Spinal cord (tissue), 10 donors: ENCODE data around the gene ZSCAN1. TPM values are rescaled to one million over a fixed set of nuclear protein-coding genes. Genes with fewer than 3 reads are reported as not detected.

ENCODE experiments used
- DNase-seq, 6 donors: peaks; one replicate each; pipeline versions ENCODE4 v3.0.0 to v3.0.0-alpha.2; 2013 to 2015; ENCODE audit warnings: low spot score in 6 of 6, low read depth in 4 of 6
- H3K27ac ChIP-seq: one replicate; pipeline ENCODE4 v1.5.1; 2013; ENCODE audit warnings: low read depth, low read length, control low read depth
- H3K27me3 ChIP-seq: one replicate; pipeline ENCODE4 v1.6.1; 2013; ENCODE audit warnings: low read length; ENCODE audit not compliant: control insufficient read depth, insufficient read depth
- H3K36me3 ChIP-seq: one replicate; pipeline ENCODE4 v1.6.1; 2013; ENCODE audit warnings: low read length; ENCODE audit not compliant: control insufficient read depth, insufficient read depth
- H3K4me1 ChIP-seq: one replicate; pipeline ENCODE4 v1.6.1; 2013; ENCODE audit warnings: low read length; ENCODE audit not compliant: control insufficient read depth, insufficient read depth
- H3K4me3 ChIP-seq: one replicate; pipeline ENCODE4 v1.5.1; 2013; ENCODE audit warnings: low read depth, low read length, control low read depth
- H3K9me3 ChIP-seq: one replicate; pipeline ENCODE4 v1.6.1; 2013; ENCODE audit warnings: low read length; ENCODE audit not compliant: control insufficient read depth, insufficient read depth
- WGBS: methylation state at CpG from one replicate; pipeline ENCODE4 v1.1.5; 2013; ENCODE audit warnings: missing lambda C conversion rate; ENCODE audit not compliant: insufficient coverage; 5-methylcytosine and 5-hydroxymethylcytosine counted together
- polyA plus RNA-seq, 2 donors: library from polyadenylated mRNA; unstranded; fragments of 120-200 nt; gene quantifications; one replicate each; pipeline ENCODE4 v1.2.1, GENCODE V29; 2013; ENCODE audit not compliant: insufficient read length in 2 of 2
- total RNA-seq, 2 donors: library from RNA; depleted of rRNA in 1 of 2; stranded (reverse); fragments of 120-200 nt in 1 of 2; fragments of >200 nt in 1 of 2; gene quantifications; one replicate each; pipeline versions ENCODE4 v1.2.3 to v1.2.4, GENCODE V29; 2013 to 2014
- donor health status: healthy.

Gene ZSCAN1
- total and polyA plus RNA-seq, 4 donors: 0.79 to 14.9 (median 8.0) TPM

GRCh38 chr19:58009666-58010301, 24.0 kb upstream of the ZSCAN1 start:
- DNase-seq: peak; percentile 89 to 98 (median 90)
- Histone ChIP-seq H3K27ac (peak overlapping the region; percentile 86), H3K4me1 (peaks cover 21% of the 10 kb centered on the region), H3K36me3 (peaks cover 30% of the 10 kb centered on the region), H3K27me3 (no peaks in the 10 kb centered on the region), H3K9me3 (no peaks in the 10 kb centered on the region), H3K4me3 (peak overlapping the region; percentile 57)
- WGBS: 2% methylated on average over 36 of the region's 41 CpGs

GRCh38 chr19:58010507-58010906, 23.3 kb upstream of the ZSCAN1 start:
- no peak for DNase-seq
- WGBS: 54% methylated on average over 10 of the region's 22 CpGs
- H3K27me3 ChIP-seq: no peaks in the 10 kb centered on the region
- peaks cover 21% of the 10 kb centered on the region for H3K4me1 ChIP-seq
- H3K4me3 ChIP-seq: no peak overlapping the region
- H3K9me3 ChIP-seq: no peaks in the 10 kb centered on the region
- no peak overlapping the region for H3K27ac ChIP-seq
- H3K36me3 ChIP-seq: peaks cover 30% of the 10 kb centered on the region

GRCh38 chr19:58014141-58014540, 19.7 kb upstream of the ZSCAN1 start:
- DNase-seq: no peak
- no peak overlapping the region for H3K27ac ChIP-seq
- no peaks in the 10 kb centered on the region for H3K27me3 ChIP-seq
- WGBS: 56% methylated on average over 4 of the region's 5 CpGs
- H3K36me3 ChIP-seq: peaks cover 10% of the 10 kb centered on the region
- H3K4me3 ChIP-seq: no peak overlapping the region
- peaks cover 13% of the 10 kb centered on the region for H3K4me1 ChIP-seq
- H3K9me3 ChIP-seq: no peaks in the 10 kb centered on the region

GRCh38 chr19:58020129-58020528, 13.7 kb upstream of the ZSCAN1 start:
- H3K4me3 ChIP-seq: no peak overlapping the region
- H3K4me1 ChIP-seq: no peaks in the 10 kb centered on the region
- 75% methylated on average over 6 of the region's 7 CpGs for WGBS
- no peaks in the 10 kb centered on the region for H3K27me3 ChIP-seq
- H3K27ac ChIP-seq: no peak overlapping the region
- no peak for DNase-seq
- H3K9me3 ChIP-seq: no peaks in the 10 kb centered on the region
- H3K36me3 ChIP-seq: peaks cover 3% of the 10 kb centered on the region

- Histone ChIP-seq H3K36me3 (peaks cover 3% of the 10 kb centered on the region), H3K4me1 (no peaks in the 10 kb centered on the region), H3K4me3 (no peak overlapping the region), H3K27ac (no peak overlapping the region), H3K27me3 (no peaks in the 10 kb centered on the region), H3K9me3 (no peaks in the 10 kb centered on the region)
- 59% methylated on average over 27 of the region's 30 CpGs for WGBS
- peak in 5 of 6 donors; percentile 44 to 95 (median 70) for DNase-seq
Observed at GRCh38 chr19:58021541-58022282, 12.1 kb upstream of the ZSCAN1 start.

- Histone ChIP-seq H3K9me3 (no peaks in the 10 kb centered on the region), H3K27me3 (no peaks in the 10 kb centered on the region), H3K36me3 (peaks cover 3% of the 10 kb centered on the region), H3K27ac (no peak overlapping the region), H3K4me1 (no peaks in the 10 kb centered on the region), H3K4me3 (no peak overlapping the region)
- DNase-seq: no peak
- 56% methylated on average over 4 of the region's 4 CpGs for WGBS
Observed at GRCh38 chr19:58022283-58022660, 11.6 kb upstream of the ZSCAN1 start.

GRCh38 chr19:58024661-58025060, 9.2 kb upstream of the ZSCAN1 start:
- Histone ChIP-seq H3K4me3 (no peak overlapping the region), H3K27me3 (no peaks in the 10 kb centered on the region), H3K4me1 (no peaks in the 10 kb centered on the region), H3K9me3 (no peaks in the 10 kb centered on the region), H3K36me3 (peaks cover 6% of the 10 kb centered on the region), H3K27ac (no peak overlapping the region)
- no peak for DNase-seq
- 88% methylated on average over 11 of the region's 12 CpGs for WGBS

GRCh38 chr19:58034477-58034793, 610 bp downstream of the ZSCAN1 start:
- under 1% methylated on average over 17 of the region's 20 CpGs for WGBS
- Histone ChIP-seq H3K4me1 (peaks cover 28% of the 10 kb centered on the region), H3K27me3 (no peaks in the 10 kb centered on the region), H3K36me3 (peaks cover 13% of the 10 kb centered on the region), H3K4me3 (peak overlapping the region; percentile 55), H3K27ac (peak overlapping the region; percentile 73), H3K9me3 (no peaks in the 10 kb centered on the region)
- peak in 2 of 6 donors; percentile 37 to 39 for DNase-seq

GRCh38 chr19:58035863-58036262, 2.0 kb downstream of the ZSCAN1 start:
- no CpG with 5 or more reads among the region's 8 CpGs for WGBS
- no peaks in the 10 kb centered on the region for H3K27me3 ChIP-seq

More at GRCh38 chr19:58035863-58036262, 2.0 kb downstream of the ZSCAN1 start:
- Histone ChIP-seq H3K9me3 (no peaks in the 10 kb centered on the region), H3K36me3 (peaks cover 23% of the 10 kb centered on the region), H3K4me1 (peaks cover 28% of the 10 kb centered on the region), H3K27ac (no peak overlapping the region), H3K4me3 (no peak overlapping the region)
- no peak for DNase-seq
